GM18499 (cell line): ENCODE measurements around the gene NEDD4L.
"Not testable (repeated sequence)": the region's sequence is repeated elsewhere in the genome, so short reads cannot be mapped to it uniquely, and the experiment has no call there.

Experiments used
- ATAC-seq: cut with Tn5 transposase; IDR thresholded peaks from one replicate; pipeline ENCODE4 v1.9.1; 2021; ENCODE audit warnings: moderate number of reproducible peaks; ENCODE audit not compliant: insufficient read depth, unreplicated experiment

Gene NEDD4L

DNA sequence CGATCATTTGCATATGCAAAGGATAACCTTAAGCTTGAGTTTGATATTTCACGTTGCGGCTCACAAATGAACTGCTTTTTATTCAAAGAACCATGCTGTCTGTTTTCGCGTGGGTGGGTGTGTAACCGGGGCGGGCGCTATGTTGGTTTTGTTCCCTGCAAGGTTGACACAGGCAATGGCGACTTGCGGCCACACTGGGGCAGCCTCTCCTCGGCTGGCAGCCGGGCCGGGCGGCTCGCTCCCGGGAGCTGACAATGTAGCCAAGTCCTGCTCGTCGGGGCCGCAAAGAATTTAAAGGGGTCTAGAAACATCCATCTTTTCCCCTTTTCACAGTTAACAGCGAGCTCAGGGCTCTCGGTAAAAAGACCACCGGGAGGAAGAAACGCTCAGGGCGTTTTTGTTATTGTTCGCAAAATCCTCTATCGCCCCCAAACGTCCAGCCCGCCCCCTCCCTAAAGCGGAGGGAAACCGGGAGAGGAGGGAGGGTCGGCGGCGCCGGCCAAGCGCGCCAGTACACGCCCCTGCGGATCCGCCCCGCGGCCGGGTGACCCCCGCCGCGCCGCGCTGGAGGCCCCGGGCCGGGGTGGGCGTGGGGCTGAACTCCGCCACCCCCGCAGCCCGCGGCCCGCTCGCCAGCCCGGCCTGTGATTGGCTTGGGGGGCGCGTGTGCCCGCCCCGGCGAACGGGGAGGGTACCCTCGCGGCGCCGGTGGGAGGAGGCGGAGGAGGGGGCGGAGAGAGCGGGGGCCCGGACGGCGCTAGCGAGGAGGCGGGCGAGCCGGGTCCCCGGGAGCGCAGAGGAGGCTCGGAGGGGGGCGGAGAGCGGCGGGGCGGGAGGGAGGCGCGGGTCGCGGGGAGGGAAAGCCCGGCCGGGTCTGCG lies at the start of gene NEDD4L:
TSS of gene NEDD4L (plus strand) at position 736 of the 879 bp plus-strand sequence. CDS start 435 bp downstream, outside the sequence.
- peak; percentile 62 for ATAC-seq

DNA sequence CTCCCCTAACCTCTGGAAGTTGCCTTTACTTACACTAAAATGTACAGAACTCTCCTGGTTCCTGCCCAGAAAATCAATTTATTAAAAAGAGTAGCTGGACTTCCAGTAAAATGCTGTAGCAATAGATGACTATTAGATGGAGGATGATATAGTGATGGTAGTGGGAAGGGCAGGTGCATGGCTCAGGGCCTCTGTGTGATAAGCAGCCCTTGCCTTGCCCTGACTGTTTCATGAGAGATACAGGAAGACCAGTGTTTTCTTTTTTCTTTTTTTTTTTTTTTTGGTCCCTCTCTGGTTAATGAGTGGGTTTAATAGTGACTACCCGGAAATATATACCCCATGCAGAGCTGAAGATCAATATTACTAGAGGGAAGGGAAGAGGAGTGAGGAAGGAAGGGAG lies 48.7 kb upstream of the NEDD4L start:
- no peak for ATAC-seq

DNA sequence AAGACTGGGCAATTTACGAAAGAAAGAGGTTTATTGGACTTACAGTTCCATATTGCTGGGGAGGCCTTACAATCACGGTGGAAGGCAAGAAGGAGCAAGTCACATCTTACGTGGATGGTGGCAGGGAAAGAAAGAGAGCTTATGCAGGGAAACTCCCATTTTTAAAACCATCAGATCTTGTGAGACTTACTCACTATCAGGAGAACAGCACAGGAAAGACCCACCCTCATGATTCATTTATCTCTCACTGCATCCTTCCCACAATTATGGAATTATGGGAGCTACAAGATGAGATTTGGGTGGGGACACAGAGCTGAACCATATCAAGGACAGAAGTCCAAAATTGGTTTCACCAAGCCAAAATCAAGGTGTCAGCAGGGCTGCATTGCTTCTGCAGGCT lies 47.1 kb upstream of the NEDD4L start:
- not testable (repeated sequence) for ATAC-seq

DNA sequence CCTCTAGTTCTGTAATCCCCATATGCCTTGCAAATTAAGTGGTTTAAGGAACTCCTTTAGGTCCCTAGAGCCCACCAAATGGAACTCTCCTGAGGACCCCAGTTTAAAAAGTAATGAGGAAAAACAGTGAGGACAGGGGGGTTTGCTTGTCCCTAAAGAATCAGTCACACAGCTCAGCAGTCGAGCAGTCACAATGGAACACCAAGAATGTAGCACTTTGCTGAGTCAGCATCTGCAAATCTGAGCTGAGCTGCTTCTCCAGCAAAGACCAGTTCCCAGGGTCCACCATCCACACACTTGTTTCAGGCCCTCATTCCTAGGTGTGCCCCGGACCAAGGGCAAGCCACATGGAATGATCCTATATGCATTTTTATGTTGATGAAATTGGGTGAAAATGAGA lies 46.2 kb upstream of the NEDD4L start:
- no peak for ATAC-seq

DNA sequence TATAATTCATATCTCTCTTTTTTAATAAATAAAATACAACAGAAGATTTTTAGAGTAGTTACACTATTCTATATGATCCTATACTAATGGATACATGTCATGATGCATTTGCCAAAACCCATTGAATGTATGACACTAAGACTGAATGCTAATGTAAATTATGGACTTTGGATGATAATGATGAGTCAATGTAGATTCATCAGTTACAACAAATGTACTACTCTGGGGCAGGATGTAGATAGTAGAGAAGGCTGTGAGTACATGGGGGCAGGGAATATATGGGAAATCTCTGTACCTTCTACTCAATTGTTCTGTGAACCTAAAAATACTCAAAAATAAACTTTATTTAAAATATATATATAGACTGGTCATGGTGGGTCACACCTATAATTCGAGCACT lies 45.6 kb upstream of the NEDD4L start:
- ATAC-seq, result no peak

DNA sequence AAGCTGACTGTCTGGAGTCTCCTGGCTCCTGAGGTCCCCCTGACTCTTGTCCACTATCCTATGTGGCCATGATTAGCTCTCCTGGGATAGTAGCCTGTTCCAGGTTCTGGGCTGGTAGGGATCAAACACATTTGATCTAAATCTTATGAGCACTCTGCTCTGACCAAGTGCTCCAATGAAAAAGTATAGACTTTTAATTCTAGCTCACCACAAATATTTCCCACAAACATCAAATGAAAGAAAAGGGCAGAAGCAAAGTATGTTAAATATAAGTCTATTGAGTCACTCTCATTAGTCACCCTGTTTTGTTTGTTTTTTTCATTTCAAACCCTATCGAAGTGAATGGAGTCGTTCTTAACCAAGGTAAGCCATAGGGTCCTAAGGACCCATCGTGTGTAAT lies 39.7 kb upstream of the NEDD4L start:
- no peak for ATAC-seq

DNA sequence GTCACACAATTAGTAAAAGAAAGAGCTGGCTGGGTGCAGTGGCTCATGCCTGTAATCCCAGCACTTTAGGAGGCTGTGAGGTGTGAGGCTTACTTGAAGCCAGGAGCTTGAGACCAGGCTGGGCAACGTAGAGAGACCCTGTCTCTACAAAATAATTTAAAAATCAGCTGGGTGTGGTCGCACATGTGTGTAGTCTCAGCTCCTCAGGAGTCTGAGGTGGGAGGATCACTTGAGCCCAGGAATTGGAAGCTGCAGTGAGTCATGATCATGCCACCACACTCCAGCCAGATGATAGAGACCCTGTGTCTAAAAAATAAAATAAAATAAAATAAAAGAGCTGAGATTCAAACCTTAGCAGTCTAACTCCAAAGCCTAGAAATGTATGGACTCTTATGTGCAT lies 39.0 kb upstream of the NEDD4L start:
- no peak for ATAC-seq

DNA sequence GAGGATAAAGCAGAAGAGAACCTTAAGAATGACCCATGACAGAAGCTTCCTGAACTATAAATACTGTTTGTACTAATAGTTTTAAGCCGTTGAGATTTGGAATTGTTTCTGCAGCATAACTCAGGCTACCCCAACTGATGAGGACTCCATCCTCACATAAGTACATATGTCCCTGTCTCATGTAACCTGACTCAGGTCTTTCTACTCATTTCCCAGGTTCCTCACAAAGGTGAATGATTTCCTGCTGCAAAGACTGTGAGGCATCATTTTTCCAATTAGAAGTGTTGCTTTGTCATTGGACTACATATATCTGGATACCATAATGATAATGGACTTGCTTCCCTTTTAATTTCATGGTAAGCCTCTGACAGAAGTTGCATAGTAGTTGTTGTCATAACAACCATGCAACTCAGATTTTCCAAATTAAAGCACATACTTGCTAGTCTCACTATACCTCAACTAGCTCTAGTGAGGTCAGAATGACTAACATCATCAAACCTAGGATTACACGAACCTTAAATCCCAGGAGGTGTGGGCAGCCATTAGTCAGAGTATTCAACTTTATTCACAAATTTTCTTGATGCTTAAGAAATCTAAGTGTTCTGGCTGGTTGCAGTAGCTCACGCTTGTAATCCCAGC lies 38.0 kb upstream of the NEDD4L start:
- ATAC-seq, result no peak

DNA sequence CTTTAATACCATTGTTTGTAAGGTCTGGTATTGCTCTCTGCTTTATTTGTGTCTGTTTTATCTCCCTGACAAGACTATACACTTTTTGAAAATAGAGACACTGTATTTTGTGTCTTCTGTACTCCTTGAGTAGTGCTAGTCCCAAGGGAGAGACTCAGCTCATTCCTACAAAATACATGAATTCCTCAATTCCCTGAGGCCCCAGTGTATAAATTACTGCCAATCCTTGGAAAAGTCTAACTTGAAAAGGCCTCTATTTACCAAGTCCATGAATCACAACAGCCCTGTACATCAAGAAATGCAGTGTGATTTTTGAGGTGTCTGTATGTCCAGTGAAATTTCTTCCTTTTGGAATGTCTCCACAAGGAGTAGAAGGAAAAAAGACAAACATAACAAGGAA lies 34.9 kb upstream of the NEDD4L start:
- ATAC-seq, result no peak

DNA sequence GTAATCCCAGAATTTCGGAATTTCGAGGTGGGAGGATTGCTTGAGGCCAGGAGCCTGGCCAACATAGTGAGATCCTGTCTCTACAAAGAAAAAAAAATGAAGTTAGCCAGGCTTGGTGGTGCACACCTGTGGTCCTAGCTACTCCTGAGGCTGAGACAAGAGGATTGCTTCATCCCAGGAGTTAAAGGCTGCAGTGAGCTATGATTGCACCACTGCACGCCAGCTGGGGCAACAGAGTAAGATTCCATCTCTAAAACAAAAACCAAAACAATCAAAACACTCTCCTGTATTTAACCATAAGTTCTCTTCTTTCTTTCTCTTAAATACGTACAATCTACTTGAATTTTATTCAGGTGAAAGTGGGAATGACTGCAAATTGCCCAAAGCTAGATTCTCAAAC lies 33.8 kb upstream of the NEDD4L start:
- ATAC-seq, result no peak

DNA sequence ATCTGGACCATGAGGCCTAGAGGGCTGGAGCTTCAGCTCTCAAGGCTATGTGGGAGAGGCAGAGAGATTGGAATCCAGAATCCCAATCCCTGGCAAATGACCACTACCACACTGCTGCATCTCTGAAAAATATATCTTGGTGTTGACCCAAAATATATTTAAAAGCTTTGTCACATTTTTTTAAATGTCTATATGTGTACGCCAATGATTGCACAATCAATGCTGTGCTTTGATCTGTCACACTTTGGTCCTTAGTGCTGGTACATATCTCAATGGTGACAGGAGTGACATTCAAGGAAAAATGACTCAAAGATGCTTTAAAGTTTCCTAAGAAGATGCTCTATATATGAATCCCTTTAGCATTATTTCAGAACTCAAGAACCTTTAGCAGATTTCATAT lies 31.7 kb upstream of the NEDD4L start:
- no peak for ATAC-seq

DNA sequence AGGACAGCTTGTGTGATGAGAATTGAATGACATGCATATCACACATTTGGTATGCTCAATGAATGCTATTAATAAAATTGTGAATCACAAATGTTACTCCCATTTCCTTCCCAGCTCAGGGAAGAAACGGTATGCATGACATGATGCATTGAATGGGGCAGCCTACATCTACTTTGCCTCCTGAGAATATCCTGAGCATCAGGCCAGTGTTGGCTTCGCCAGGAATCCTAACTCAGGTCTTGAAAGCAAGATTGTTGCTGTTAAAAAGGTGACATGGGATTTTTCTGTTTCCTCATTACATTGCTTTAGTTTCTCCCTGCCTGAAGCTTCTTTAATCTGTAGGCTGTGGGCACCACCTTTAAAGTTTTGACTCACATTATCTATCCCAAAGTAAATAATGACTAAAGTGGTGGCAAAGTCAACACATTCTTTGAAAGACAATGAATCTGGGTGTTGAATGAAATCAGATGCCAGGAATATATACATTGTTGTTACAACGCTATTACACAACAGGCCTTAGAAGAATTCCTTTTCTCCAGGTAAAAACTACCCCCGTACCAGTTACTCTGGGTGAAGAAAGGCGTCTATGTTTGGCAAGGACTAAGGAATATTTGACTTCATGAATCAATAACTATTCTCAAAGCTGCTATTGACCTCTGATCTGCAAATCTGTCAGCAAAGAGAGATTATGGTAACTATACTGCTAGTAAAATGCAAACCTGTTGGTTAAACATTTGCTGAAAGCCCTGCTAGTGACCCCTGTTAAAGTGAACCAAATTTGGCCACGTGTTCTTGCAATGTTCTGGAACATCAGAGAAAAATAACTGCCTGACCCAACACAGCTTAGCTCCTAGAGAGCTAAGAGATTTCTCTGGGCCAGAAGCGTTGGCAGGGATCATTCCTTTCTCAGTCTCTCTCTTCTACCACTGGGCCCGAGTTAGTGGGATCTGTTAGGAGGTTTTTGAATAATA lies 30.5 kb upstream of the NEDD4L start:
- ATAC-seq, result no peak

DNA sequence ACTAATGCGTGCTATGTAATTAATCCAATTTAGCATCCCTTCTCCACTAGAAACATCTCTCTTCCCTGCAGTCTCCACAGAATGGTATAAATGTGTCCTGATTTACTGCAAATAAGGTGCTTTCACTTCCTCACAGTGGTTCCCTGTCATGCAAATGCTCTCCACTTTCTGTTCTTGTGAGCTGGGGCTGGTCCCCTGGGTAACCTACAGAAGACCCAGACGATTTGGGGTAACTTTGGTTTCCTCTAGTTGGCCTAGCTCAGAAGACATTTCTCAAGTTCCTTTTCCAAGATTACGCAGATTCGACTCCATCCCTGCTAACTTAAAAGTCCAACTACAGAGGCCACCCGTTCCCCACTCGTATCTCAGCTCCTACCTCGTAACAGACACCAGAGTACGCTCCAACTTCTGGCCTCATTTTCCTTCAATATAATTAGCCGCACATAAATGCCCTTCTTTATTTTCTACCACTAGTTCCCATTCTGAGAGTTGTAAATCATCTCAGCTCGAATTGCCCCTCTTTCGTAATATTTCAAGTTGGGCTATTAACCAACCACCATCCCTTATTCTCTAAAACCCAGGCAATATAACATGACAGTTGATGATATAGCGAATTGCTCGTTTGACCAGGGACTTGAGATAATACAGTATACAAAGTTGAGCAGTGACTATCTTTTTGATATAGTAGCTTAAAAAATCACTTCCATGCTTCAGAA lies 28.8 kb upstream of the NEDD4L start:
- peak; percentile 97 for ATAC-seq

DNA sequence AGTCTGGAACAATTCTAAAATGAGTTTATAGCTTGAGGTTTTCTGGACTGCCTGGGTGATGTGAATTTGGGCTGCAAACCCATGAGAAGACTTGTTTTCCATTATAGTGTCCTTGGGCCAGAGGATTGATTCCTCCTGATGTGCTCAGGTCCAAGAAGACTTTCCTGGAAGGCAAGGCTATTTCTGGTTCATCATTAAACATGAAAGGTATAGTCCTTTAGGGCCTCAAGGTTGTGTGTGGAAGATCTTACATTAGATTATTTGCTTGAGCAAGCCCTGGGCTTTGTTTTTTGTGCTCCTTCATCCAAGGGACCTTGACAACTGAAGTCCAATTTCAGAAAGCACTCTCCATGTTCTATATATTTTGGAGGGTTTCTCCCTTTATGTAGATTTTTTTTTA lies 26.8 kb upstream of the NEDD4L start:
- ATAC-seq, result no peak

DNA sequence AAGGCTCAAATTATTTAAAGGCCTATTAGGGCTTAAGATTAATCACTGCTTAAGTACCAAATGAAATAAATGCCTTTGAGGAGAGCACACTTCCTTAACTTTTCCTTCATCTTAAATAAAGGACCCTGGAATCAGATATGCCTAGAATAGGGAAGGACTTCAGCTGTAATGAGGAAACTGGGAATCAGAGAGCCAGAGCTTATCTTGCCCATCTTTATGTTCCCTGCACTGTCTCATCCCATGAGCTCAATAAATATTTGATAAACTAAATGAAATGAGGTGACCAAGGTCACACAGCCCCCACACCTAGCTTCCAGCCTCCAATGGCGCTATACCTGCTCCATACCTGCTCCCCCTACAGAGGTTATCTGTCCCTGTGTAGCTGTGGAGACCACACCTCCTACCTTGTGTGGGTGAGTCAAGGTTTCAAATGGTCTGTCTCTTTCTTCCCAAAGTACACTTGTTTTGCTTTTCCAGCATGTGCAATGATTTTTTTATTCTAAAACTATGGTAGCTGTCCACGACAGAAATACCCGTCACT lies 23.4 kb upstream of the NEDD4L start:
- ATAC-seq, result no peak

DNA sequence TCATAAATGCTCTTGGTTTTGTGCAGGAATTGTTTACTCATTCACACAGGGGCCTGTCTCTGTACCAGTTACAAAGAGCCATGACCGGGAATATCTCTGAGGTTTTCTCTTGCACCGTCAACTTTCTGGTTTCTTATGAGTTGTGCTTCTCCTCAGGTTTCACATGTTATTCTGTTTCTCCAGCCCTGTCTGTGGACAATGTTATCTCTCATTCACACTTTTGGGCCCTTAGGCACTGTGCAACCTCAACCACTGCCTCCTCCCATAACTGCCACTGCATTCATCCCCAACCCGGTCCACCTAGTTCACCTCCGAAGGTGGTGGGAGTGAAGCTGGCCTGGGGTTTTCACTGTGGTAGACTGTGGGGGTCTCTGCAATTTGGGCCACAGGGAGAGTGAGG lies 22.5 kb upstream of the NEDD4L start:
- ATAC-seq, result no peak

DNA sequence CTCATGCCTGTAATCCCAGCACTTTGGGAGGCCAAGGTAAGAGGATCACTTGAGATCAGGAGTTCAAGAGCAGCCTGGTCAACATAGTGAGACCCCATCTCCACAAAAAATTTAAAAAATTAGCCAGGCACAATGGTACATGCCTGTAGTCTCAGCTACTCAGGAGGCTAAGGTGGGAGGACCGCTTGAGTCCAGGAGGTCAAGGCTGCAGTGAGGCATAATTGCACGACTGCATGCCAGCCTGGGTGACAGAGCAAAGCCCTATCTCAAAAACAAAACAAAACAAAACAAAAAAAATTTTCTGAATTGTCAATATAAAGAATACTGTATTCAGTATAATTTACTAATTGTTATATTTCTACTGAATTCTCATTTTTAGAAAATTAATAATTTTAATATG lies 20.9 kb upstream of the NEDD4L start:
- no peak for ATAC-seq

DNA sequence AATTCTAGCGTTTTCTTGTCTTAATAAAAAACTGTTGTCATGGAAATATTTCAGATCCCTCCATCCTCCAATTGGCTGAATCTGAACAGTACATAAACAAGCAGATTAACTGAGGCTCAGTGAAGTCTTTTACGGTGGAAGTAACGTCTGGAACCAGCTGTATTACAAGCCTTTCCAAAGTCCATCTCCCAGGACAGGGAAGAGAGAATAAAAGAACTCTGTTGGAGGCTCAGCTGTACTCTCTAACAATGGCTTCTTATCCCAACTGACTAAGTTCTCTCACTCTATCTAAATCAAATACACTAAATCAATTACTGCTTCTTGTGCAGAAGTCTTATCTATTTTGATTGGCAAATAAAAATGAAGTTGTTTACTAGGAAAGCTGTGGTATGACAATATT lies 19.9 kb upstream of the NEDD4L start:
- ATAC-seq, result no peak

DNA sequence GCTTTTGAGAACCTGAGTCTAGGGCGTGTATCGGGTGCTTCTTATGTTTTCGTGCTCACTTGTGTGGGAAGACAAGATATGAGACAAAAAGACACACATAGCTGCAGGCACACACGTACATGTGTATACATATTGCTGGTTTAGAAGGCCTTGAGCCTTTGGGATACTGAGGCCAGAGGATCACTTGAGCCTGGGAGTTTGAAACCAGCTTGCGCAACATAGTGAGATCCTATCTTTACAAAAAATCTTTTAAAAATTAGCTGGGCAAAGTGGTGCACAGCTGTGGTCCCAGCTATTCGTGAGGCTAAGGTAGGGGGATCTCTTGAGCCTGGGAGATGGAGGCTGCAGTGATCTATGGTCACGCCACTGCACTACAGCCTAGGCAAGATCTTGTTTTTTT lies 18.8 kb upstream of the NEDD4L start:
- ATAC-seq, result no peak

DNA sequence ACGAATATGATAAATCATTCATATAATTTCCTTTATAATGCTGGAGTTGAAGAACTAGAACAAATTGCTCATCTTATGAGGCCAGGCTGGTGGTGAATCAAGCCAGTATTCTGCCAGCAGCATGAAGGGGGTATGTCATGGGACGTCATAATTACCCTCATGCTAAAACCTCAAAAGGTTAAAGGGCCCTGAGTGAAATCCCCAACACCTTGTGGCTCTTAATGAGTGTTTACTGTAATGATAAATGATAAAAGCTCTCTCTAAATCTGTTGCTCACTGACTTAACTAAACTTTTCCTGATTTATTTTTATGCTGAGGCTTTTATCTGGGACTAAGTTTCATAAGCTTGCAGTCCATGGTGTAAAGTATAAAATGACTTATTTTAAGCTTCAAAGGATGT lies 18.3 kb upstream of the NEDD4L start:
- ATAC-seq, result no peak
